ENCODE measurements around the gene SHB.

The SHB gene

GRCh38 chr9:38012767-38013450, 56.1 kb downstream of the SHB start:
- Histone ChIP-seq H3K9me3 (replicated peaks in 1 of 11) (no peaks in the 10 kb centered on the region), H3K36me3 (peaks cover 0 to 12% (median 0%) of the 10 kb centered on the region in 11 experiments; a peak in 1 of 22 replicates), H3K4me2 (no peak overlapping the region), H4K20me1 (peaks cover 0 to 16% (median 0%) of the 10 kb centered on the region in 11 experiments; a peak in 2 of 22 replicates), H3K9ac (no peak overlapping the region), H3K27me3 (no peaks in the 10 kb centered on the region), H3K4me1 (peaks cover 10 to 42% (median 24%) of the 10 kb centered on the region in 10 experiments), H3K4me3 (no peak overlapping the region), H3K27ac (no peak overlapping the region)
- no peak for TF ChIP-seq Cebpa-rat (IDR thresholded peaks at IDR 0.05)

- no peak overlapping the region for H3K27ac ChIP-seq
Measured at GRCh38 chr9:38011991-38012390, 57.0 kb downstream of the SHB start.

GRCh38 chr9:38010918-38011704, 57.9 kb downstream of the SHB start:
- H3K36me3 ChIP-seq, result peaks cover 0 to 12% (median 0%) of the 10 kb centered on the region in 11 experiments; a peak in 1 of 22 replicates
- H3K4me3 ChIP-seq, result no peak overlapping the region
- TF ChIP-seq Cebpa-rat (IDR thresholded peaks at IDR 0.05), result no peak
- H3K9me3 ChIP-seq (replicated peaks in 1 of 11), result no peaks in the 10 kb centered on the region
- H3K4me1 ChIP-seq, result peaks cover 13 to 54% (median 30%) of the 10 kb centered on the region in 10 experiments
- no peak overlapping the region for H3K27ac ChIP-seq
- peaks cover 0 to 8% (median 0%) of the 10 kb centered on the region in 11 experiments; a peak in 3 of 22 replicates for H4K20me1 ChIP-seq
- H3K27me3 ChIP-seq, result no peaks in the 10 kb centered on the region
- peak overlapping the region in 6 of 11 experiments; percentile 8 to 52 (median 28); a peak in 11 of 22 replicates for H3K4me2 ChIP-seq
- H3K9ac ChIP-seq, result no peak overlapping the region

More at GRCh38 chr9:38011991-38012390, 57.0 kb downstream of the SHB start:
- Histone ChIP-seq H4K20me1 (peaks cover 0 to 8% (median 0%) of the 10 kb centered on the region in 11 experiments; a peak in 2 of 22 replicates), H3K4me3 (no peak overlapping the region), H3K9ac (no peak overlapping the region), H3K9me3 (replicated peaks in 1 of 11) (no peaks in the 10 kb centered on the region), H3K4me1 (peaks cover 13 to 51% (median 30%) of the 10 kb centered on the region in 10 experiments), H3K27me3 (no peaks in the 10 kb centered on the region), H3K4me2 (peak overlapping the region in 4 of 11 experiments; percentile 16 to 52 (median 46); a peak in 8 of 22 replicates), H3K36me3 (peaks cover 0 to 12% (median 0%) of the 10 kb centered on the region in 11 experiments; a peak in 1 of 22 replicates)
- TF ChIP-seq Cebpa-rat (IDR thresholded peaks at IDR 0.05), result no peak

- Histone ChIP-seq H3K27ac (no peak overlapping the region), H4K20me1 (peaks cover 0 to 8% (median 0%) of the 10 kb centered on the region in 11 experiments; a peak in 3 of 22 replicates), H3K9ac (no peak overlapping the region), H3K4me2 (peak overlapping the region in 2 of 11 experiments; percentile 1 to 84; a peak in 2 of 22 replicates), H3K4me3 (no peak overlapping the region), H3K27me3 (no peaks in the 10 kb centered on the region), H3K9me3 (replicated peaks in 1 of 11) (no peaks in the 10 kb centered on the region), H3K36me3 (peaks cover 0 to 2% (median 0%) of the 10 kb centered on the region in 11 experiments; a peak in 1 of 22 replicates), H3K4me1 (peaks cover 13 to 54% (median 30%) of the 10 kb centered on the region in 10 experiments)
- no peak for TF ChIP-seq Cebpa-rat (IDR thresholded peaks at IDR 0.05)
Measured at GRCh38 chr9:38009990-38010389, 59.0 kb downstream of the SHB start.

- no peak for TF ChIP-seq Cebpa-rat (IDR thresholded peaks at IDR 0.05)
- Histone ChIP-seq H3K4me1 (peaks cover 13 to 54% (median 30%) of the 10 kb centered on the region in 10 experiments), H3K27ac (peak overlapping the region in 8 of 11 experiments; percentile 12 to 77 (median 50); a peak in 14 of 22 replicates), H3K4me2 (peak overlapping the region in 10 of 11 experiments; percentile 41 to 91 (median 74); a peak in 17 of 22 replicates), H3K4me3 (no peak overlapping the region), H3K27me3 (no peaks in the 10 kb centered on the region), H3K36me3 (no peaks in the 10 kb centered on the region), H3K9ac (peak overlapping the region in 7 of 11 experiments; percentile 12 to 61 (median 33); a peak in 10 of 22 replicates), H4K20me1 (peaks cover 0 to 8% (median 0%) of the 10 kb centered on the region in 11 experiments; a peak in 3 of 22 replicates), H3K9me3 (replicated peaks in 1 of 11) (no peaks in the 10 kb centered on the region)
Measured at GRCh38 chr9:38009035-38009501, 60.0 kb downstream of the SHB start.

- Histone ChIP-seq H3K9ac (peak overlapping the region in 7 of 11 experiments; percentile 12 to 61 (median 33); a peak in 11 of 22 replicates), H3K4me2 (peak overlapping the region; percentile 41 to 91 (median 68)), H3K27ac (peak overlapping the region in 9 of 11 experiments; percentile 8 to 77 (median 44); a peak in 15 of 22 replicates), H3K9me3 (replicated peaks in 1 of 11) (no peaks in the 10 kb centered on the region), H3K27me3 (no peaks in the 10 kb centered on the region), H3K36me3 (no peaks in the 10 kb centered on the region), H3K4me3 (0 out of 20 replicates have a peak overlapping the region, but pooled peaks of 1 of the 10 experiments have one; percentile 16), H4K20me1 (peaks cover 0 to 8% (median 0%) of the 10 kb centered on the region in 11 experiments; a peak in 3 of 22 replicates), H3K4me1 (peaks cover 15 to 59% (median 31%) of the 10 kb centered on the region in 10 experiments)
- TF ChIP-seq Cebpa-rat (IDR thresholded peaks at IDR 0.05), result peak in 1 of 11 experiments; percentile 33; a peak in 1 of 22 replicates
Measured at GRCh38 chr9:38008168-38009034, 60.6 kb downstream of the SHB start.

- Histone ChIP-seq H3K9ac (no peak overlapping the region), H3K4me2 (no peak overlapping the region; a peak in 1 of 22 replicates), H3K27me3 (no peaks in the 10 kb centered on the region), H3K27ac (no peak overlapping the region), H3K36me3 (no peaks in the 10 kb centered on the region), H3K4me3 (no peak overlapping the region), H4K20me1 (peaks cover 0 to 9% (median 0%) of the 10 kb centered on the region in 11 experiments; a peak in 3 of 22 replicates), H3K4me1 (peaks cover 20 to 73% (median 42%) of the 10 kb centered on the region in 10 experiments), H3K9me3 (replicated peaks in 1 of 11) (no peaks in the 10 kb centered on the region)
- TF ChIP-seq Cebpa-rat (IDR thresholded peaks at IDR 0.05), result no peak
Measured at GRCh38 chr9:38007016-38007415, 62.0 kb downstream of the SHB start.

- H3K36me3 ChIP-seq, result no peaks in the 10 kb centered on the region
- no peak overlapping the region for H3K4me2 ChIP-seq
- no peak overlapping the region for H3K27ac ChIP-seq
- no peaks in the 10 kb centered on the region for H3K27me3 ChIP-seq
- no peak overlapping the region for H3K4me3 ChIP-seq
- TF ChIP-seq Cebpa-rat (IDR thresholded peaks at IDR 0.05), result no peak
- H3K9ac ChIP-seq, result no peak overlapping the region
- H3K4me1 ChIP-seq, result peaks cover 20 to 65% (median 35%) of the 10 kb centered on the region in 10 experiments
- H4K20me1 ChIP-seq, result peaks cover 0 to 9% (median 0%) of the 10 kb centered on the region in 11 experiments; a peak in 3 of 22 replicates
- no peaks in the 10 kb centered on the region for H3K9me3 ChIP-seq (replicated peaks in 1 of 11)
Measured at GRCh38 chr9:38006163-38006562, 62.9 kb downstream of the SHB start.
